H1 (cell line): ENCODE measurements around the gene BAX. TPM values are rescaled to one million over a fixed set of nuclear protein-coding genes. Genes with fewer than 3 reads are reported as not detected.

Source experiments
- CTCF ChIA-PET: fragments of 300-600 bp; sonication (Branson Sonifier 250); formaldehyde crosslinking; loops from one replicate; lab custom pipeline; 2021; ENCODE audit not compliant: partially characterized antibody; lab: Charles Lee
- POLR2A ChIA-PET: fragments of 300-600 bp; sonication (Branson Sonifier 250); formaldehyde crosslinking; loops from one replicate; lab custom pipeline; 2021; ENCODE audit warnings: inconsistent platforms; ENCODE audit not compliant: partially characterized antibody; lab: Charles Lee
- DNase-seq, 2 experiments: peaks; one replicate each; pipeline versions ENCODE4 v3.0.0 to v3.0.0-alpha.2; 2010 to 2022; ENCODE audit warnings: low spot score in 2 of 2, low read depth in 1 of 2, mixed read lengths in 1 of 2
- FAIRE-seq: peaks from 2 replicates; lab custom pipeline; 2011; peaks lifted over from hg19 to GRCh38; lab: Jason Lieb, UNC
- H2AFZ ChIP-seq: 2 replicates; pipeline ENCODE4 v1.8.1; 2012; ENCODE audit warnings: low read length, inconsistent platforms
- H2AK5ac ChIP-seq: 2 replicates; pipeline ENCODE4 v1.6.1; 2013; ENCODE audit warnings: low read depth, low read length
- H2BK120ac ChIP-seq: replicated peaks from 2 replicates; pipeline ENCODE3; 2013; ENCODE audit warnings: low read depth, low read length, inconsistent platforms
- H2BK12ac ChIP-seq: 2 replicates; pipeline ENCODE4 v1.6.1; 2013; ENCODE audit warnings: low read depth, low read length
- H2BK15ac ChIP-seq: 2 replicates; pipeline ENCODE4 v1.6.1; 2013; ENCODE audit warnings: low read length
- H2BK20ac ChIP-seq: 2 replicates; pipeline ENCODE4 v1.6.1; 2013; ENCODE audit warnings: low read length
- H2BK5ac ChIP-seq: 2 replicates; pipeline ENCODE4 v1.6.1; 2013; ENCODE audit warnings: low read depth, low read length
- H3K14ac ChIP-seq: 2 replicates; pipeline ENCODE4 v1.6.1; 2013; ENCODE audit warnings: inconsistent platforms; ENCODE audit not compliant: insufficient read length
- H3K18ac ChIP-seq: 2 replicates; pipeline ENCODE4 v1.6.1; 2013; ENCODE audit warnings: low read length; ENCODE audit errors: extremely low read depth
- H3K23ac ChIP-seq: 2 replicates; pipeline ENCODE4 v1.6.1; 2013; ENCODE audit warnings: inconsistent platforms; ENCODE audit not compliant: insufficient read length
- H3K23me2 ChIP-seq: 2 replicates; pipeline ENCODE4 v1.6.1; 2013; ENCODE audit warnings: low read depth, low read length
- H3K27ac ChIP-seq: 2 replicates; pipeline ENCODE4 v1.6.1; 2011; ENCODE audit warnings: low read depth, low read length, inconsistent platforms
- H3K27me3 ChIP-seq, 4 experiments: replicated peaks in 1 of 4; 1 replicate in 1 of 4; 2 replicates in 3 of 4; pipeline versions ENCODE4 v1.6.1 to v1.8.1; 2011 to 2013; ENCODE audit warnings: low read length in 3 of 4, mild to moderate bottlenecking in 3 of 4, inconsistent platforms in 2 of 4, mixed read lengths in 2 of 4, moderate library complexity in 1 of 4; ENCODE audit not compliant: control insufficient read depth in 3 of 4, insufficient read depth in 3 of 4; ENCODE audit errors: extremely low read depth in 1 of 4
- H3K36me3 ChIP-seq, 4 experiments: 2 replicates each; pipeline versions ENCODE4 v1.6.1 to v1.8.1; 2011 to 2013; ENCODE audit warnings: mild to moderate bottlenecking in 4 of 4, low read length in 3 of 4, moderate library complexity in 2 of 4, control low read depth in 1 of 4, inconsistent platforms in 1 of 4; ENCODE audit not compliant: insufficient read depth in 4 of 4, control insufficient read depth in 2 of 4
- H3K4ac ChIP-seq: replicated peaks from 2 replicates; pipeline ENCODE3; 2013; ENCODE audit warnings: low read length, low read depth, mixed read lengths, inconsistent platforms; ENCODE audit not compliant: insufficient read length
- H3K4me1 ChIP-seq, 4 experiments: replicated peaks in 1 of 4; 1 replicate in 1 of 4; 2 replicates in 3 of 4; pipeline versions ENCODE4 v1.6.1 to v1.8.1; 2011 to 2013; ENCODE audit warnings: low read length in 3 of 4, inconsistent platforms in 2 of 4, mixed read lengths in 1 of 4; ENCODE audit not compliant: insufficient read depth in 4 of 4, control insufficient read depth in 3 of 4
- H3K4me2 ChIP-seq, 2 experiments: 2 replicates each; pipeline versions ENCODE4 v1.6.1 to v1.8.1; 2011 to 2013; ENCODE audit warnings: low read depth in 2 of 2, low read length in 2 of 2, control low read depth in 1 of 2, inconsistent platforms in 1 of 2, mild to moderate bottlenecking in 1 of 2; ENCODE audit not compliant: insufficient read depth in 1 of 2
- H3K4me3 ChIP-seq, 4 experiments: fragments of 200-600, 300-600 bp in 1 of 4; sonication (generic), shearing (Covaris generic), sonication (Bioruptor Twin) in 1 of 4; 2 replicates each; pipeline versions ENCODE4 v1.5.1 to v1.8.1; 2011 to 2016; ENCODE audit warnings: low read length in 4 of 4, low read depth in 3 of 4, control low read depth in 2 of 4, inconsistent platforms in 2 of 4, mild to moderate bottlenecking in 2 of 4, mixed read lengths in 1 of 4, moderate library complexity in 1 of 4; ENCODE audit not compliant: insufficient read depth in 2 of 4; ENCODE audit errors: extremely low read depth in 1 of 4
- H3K56ac ChIP-seq: replicated peaks from 2 replicates; pipeline ENCODE3; 2013; ENCODE audit warnings: low read depth, mild to moderate bottlenecking, mixed read lengths, low read length, inconsistent platforms; ENCODE audit not compliant: insufficient read length
- H3K79me1 ChIP-seq: 2 replicates; pipeline ENCODE4 v1.6.1; 2013; ENCODE audit warnings: low read depth, low read length, control low read depth
- H3K79me2 ChIP-seq, 2 experiments: 2 replicates each; pipeline versions ENCODE4 v1.6.1 to v1.8.1; 2012 to 2013; ENCODE audit warnings: low read length in 2 of 2, mild to moderate bottlenecking in 2 of 2, inconsistent platforms in 1 of 2; ENCODE audit not compliant: insufficient read depth in 2 of 2, control insufficient read depth in 1 of 2
- H3K9ac ChIP-seq, 4 experiments: replicated peaks in 1 of 4; 1 replicate in 1 of 4; 2 replicates in 3 of 4; pipeline versions ENCODE4 v1.6.1 to v1.8.1; 2011 to 2013; ENCODE audit warnings: low read depth in 3 of 4, low read length in 3 of 4, control low read depth in 2 of 4, mild to moderate bottlenecking in 2 of 4, moderate library complexity in 2 of 4, inconsistent platforms in 1 of 4; ENCODE audit errors: extremely low read depth in 1 of 4
- H3K9me3 ChIP-seq, 2 experiments: 2 replicates each; pipeline versions ENCODE4 v1.6.1 to v1.8.1; 2012 to 2013; ENCODE audit warnings: mild to moderate bottlenecking in 2 of 2, moderate library complexity in 2 of 2, control low read depth in 1 of 2, inconsistent platforms in 1 of 2, low read depth in 1 of 2, low read length in 1 of 2, mixed read lengths in 1 of 2; ENCODE audit not compliant: insufficient read depth in 2 of 2
- H4K20me1 ChIP-seq, 2 experiments: replicated peaks in 1 of 2; 2 replicates each; pipeline versions ENCODE3 to v1.8.1; 2011 to 2013; ENCODE audit warnings: inconsistent platforms in 2 of 2, low read length in 2 of 2, mild to moderate bottlenecking in 1 of 2; ENCODE audit not compliant: insufficient read depth in 2 of 2, control insufficient read depth in 1 of 2
- H4K5ac ChIP-seq: 2 replicates; pipeline ENCODE4 v1.6.1; 2013; ENCODE audit warnings: low read length, low read depth, mixed read lengths, inconsistent platforms; ENCODE audit not compliant: insufficient read length
- H4K8ac ChIP-seq: 2 replicates; pipeline ENCODE4 v1.8.0; 2013; ENCODE audit warnings: mild to moderate bottlenecking, moderate library complexity, low read length, inconsistent platforms; ENCODE audit not compliant: insufficient read depth; ENCODE audit errors: extremely low read depth
- H4K91ac ChIP-seq: replicated peaks from 2 replicates; pipeline ENCODE3; 2013; ENCODE audit warnings: low read length, mixed read lengths, inconsistent platforms; ENCODE audit not compliant: insufficient read length
- MAX ChIP-seq: IDR thresholded peaks from 2 replicates; pipeline ENCODE4 v1.6.1; 2012; ENCODE audit warnings: inconsistent platforms
- YY1 ChIP-seq: IDR thresholded peaks from 2 replicates; pipeline ENCODE4 v1.6.1; 2011; ENCODE audit warnings: low read depth, mild to moderate bottlenecking, low read length
- WGBS, 2 experiments: shearing (Covaris generic) in 1 of 2; methylation state at CpG; one replicate each; pipeline versions ENCODE4 v1.1.6 to v1.1.7; 2013 to 2015; ENCODE audit warnings: low lambda C conversion rate in 2 of 2, mixed read lengths in 2 of 2, inconsistent platforms in 1 of 2, low coverage in 1 of 2, missing lambda C conversion rate in 1 of 2; ENCODE audit not compliant: insufficient replicate concordance in 2 of 2, insufficient coverage in 1 of 2, insufficient read length in 1 of 2; ENCODE audit errors: extremely low coverage in 1 of 2, missing lambda C conversion rate in 1 of 2; 5-methylcytosine and 5-hydroxymethylcytosine counted together
- polyA plus RNA-seq, 7 experiments: library from polyadenylated mRNA; depleted of rRNA in 3 of 7; stranded (reverse) in 5 of 7; unstranded in 2 of 7; fragments of >200 nt in 5 of 7; fragments of 200-250 nt in 2 of 7; gene quantifications; 1 replicate in 5 of 7; 2 replicates in 1 of 7; 4 replicates in 1 of 7; pipeline versions ENCODE4 v1.2.1 to v1.2.3, GENCODE V29; 2011 to 2013; ENCODE audit warnings: missing spikeins in 2 of 7, mixed read lengths in 2 of 7
- total RNA-seq: library from RNA; stranded (reverse); fragmentation: NEBNext Ultra II Directional; extraction: Animal tissue kit (Norgen Biotek cat#: 25700); gene quantifications from 2 replicates; pipeline ENCODE4 v1.2.1, GENCODE V29; 2021

Gene BAX
- total and polyA plus RNA-seq, 2 of the 8 experiments (the other 6 are each of a cell fraction or from before 2014, with no cell fraction given) = 257 to 346 TPM

GRCh38 chr19:48950159-48950558 lies 4.5 kb upstream of the BAX start:
- Histone ChIP-seq H3K4ac (no peak overlapping the region), H4K91ac (no peak overlapping the region), H2BK12ac (no peak overlapping the region), H3K36me3 (no peaks in the 10 kb centered on the region), H4K8ac (no peak overlapping the region), H3K23ac (no peak overlapping the region), H4K20me1 (no peaks in the 10 kb centered on the region), H3K27me3 (no peaks in the 10 kb centered on the region; a peak in 1 of 7 replicates), H3K4me1 (peaks cover 0 to 2% (median 0%) of the 10 kb centered on the region in 4 experiments; a peak in 1 of 7 replicates), H2AFZ (no peak overlapping the region), H3K9me3 (no peaks in the 10 kb centered on the region), H3K79me2 (peaks cover 0 to 3% of the 10 kb centered on the region in 2 experiments; a peak in 2 of 4 replicates), H3K79me1 (no peaks in the 10 kb centered on the region), H3K56ac (no peak overlapping the region), H3K23me2 (no peaks in the 10 kb centered on the region; the same call in 1 of the 2 replicates), H3K4me2 (no peak overlapping the region), H3K4me3 (no peak overlapping the region), H3K27ac (no peak overlapping the region), H2BK120ac (no peak overlapping the region), H2AK5ac (no peak overlapping the region), H3K14ac (no peak overlapping the region), H3K9ac (no peak overlapping the region), H2BK15ac (no peak overlapping the region), H4K5ac (no peak overlapping the region), H3K18ac (no peak overlapping the region), H2BK20ac (no peak overlapping the region), H2BK5ac (no peak overlapping the region)
- ChIA-PET POLR2A (interaction anchor here (0.6 to 1.9 kb wide), 3 partner anchors 11 to 16 kb away, joined by 3 to 9 read pairs (median 4); no protein-coding TSS in a partner anchor), CTCF (interaction anchor here (1.7 kb wide), 1 partner anchor 43 kb away, joined by 5 read pairs; the partner anchor contains the start of gene GYS1)
- DNase-seq (no peak), FAIRE-seq (no peak)
- WGBS, 2 experiments = 87% methylated on average over 3 of the region's 3 CpGs; no CpG with 5 or more reads in 1 of the 2 experiments
- TF ChIP-seq YY1 (0 out of 2 replicates have a peak, but pooled peaks have one; percentile 10), MAX (no peak)
